CD4-positive, alpha-beta memory T cell (primary cell): Measurements from ENCODE around the gene MARK3. TPM values are rescaled to one million over a fixed set of nuclear protein-coding genes. Genes with fewer than 3 reads are reported as not detected.

Source experiments
- CTCF ChIA-PET: fragments of 350-600 bp; sonication (Branson Sonifier 250); formaldehyde crosslinking; loops from one replicate; lab custom pipeline; 2021; ENCODE audit warnings: inconsistent platforms; ENCODE audit not compliant: partially characterized antibody; lab: Charles Lee
- POLR2A ChIA-PET: fragments of 350-600 bp; sonication (Branson Sonifier 250); formaldehyde crosslinking; loops from one replicate; lab custom pipeline; 2021; ENCODE audit not compliant: partially characterized antibody; lab: Charles Lee
- DNase-seq, 5 donors: peaks; one replicate each; pipeline versions ENCODE4 v3.0.0 to v3.0.0-alpha.2; 2020 to 2022; ENCODE audit warnings: mixed read lengths in 1 of 5
- H3K27ac ChIP-seq: one replicate; pipeline ENCODE4 v1.7.0; 2013; ENCODE audit warnings: low read depth, low read length
- H3K27me3 ChIP-seq: 2 replicates; pipeline ENCODE4 v1.7.0; 2013; ENCODE audit warnings: mild to moderate bottlenecking, low read length, moderate library complexity; ENCODE audit not compliant: insufficient read depth
- H3K36me3 ChIP-seq: 2 replicates; pipeline ENCODE4 v1.7.0; 2013; ENCODE audit warnings: mild to moderate bottlenecking, low read length, moderate library complexity; ENCODE audit not compliant: insufficient read depth
- H3K4me1 ChIP-seq: 2 replicates; pipeline ENCODE4 v1.7.0; 2013; ENCODE audit warnings: mild to moderate bottlenecking, low read length, moderate library complexity; ENCODE audit not compliant: insufficient read depth
- H3K4me3 ChIP-seq, 2 donors: one replicate each; pipeline ENCODE4 v1.7.0; 2013; ENCODE audit warnings: low read length in 2 of 2, mild to moderate bottlenecking in 1 of 2
- H3K9me3 ChIP-seq, 2 donors: one replicate each; pipeline ENCODE4 v1.7.0; 2013; ENCODE audit warnings: low read length in 2 of 2, control low read depth in 1 of 2; ENCODE audit not compliant: control insufficient read depth in 1 of 2
- H3K27ac Mint-ChIP-seq, 7 donors: one replicate each; pipeline ENCODE4 v1.8.0; 2020 to 2021; ENCODE audit warnings: mixed read lengths in 7 of 7, mild to moderate bottlenecking in 6 of 7, inconsistent platforms in 3 of 7, moderate library complexity in 3 of 7
- H3K27me3 Mint-ChIP-seq, 2 donors: one replicate each; pipeline ENCODE4 v1.8.0; 2020 to 2021; ENCODE audit warnings: mixed read lengths in 2 of 2
- H3K36me3 Mint-ChIP-seq, 2 donors: one replicate each; pipeline ENCODE4 v1.8.0; 2020 to 2021; ENCODE audit warnings: mixed read lengths in 2 of 2, inconsistent platforms in 1 of 2, mild to moderate bottlenecking in 1 of 2
- H3K4me1 Mint-ChIP-seq, 4 donors: one replicate each; pipeline ENCODE4 v1.8.0; 2020 to 2021; ENCODE audit warnings: mixed read lengths in 4 of 4, mild to moderate bottlenecking in 1 of 4
- H3K4me3 Mint-ChIP-seq, 8 donors: one replicate each; pipeline ENCODE4 v1.8.0; 2020 to 2021; ENCODE audit warnings: mixed read lengths in 8 of 8, mild to moderate bottlenecking in 7 of 8, moderate library complexity in 6 of 8, inconsistent platforms in 3 of 8
- H3K9me3 Mint-ChIP-seq, 8 donors: one replicate each; pipeline ENCODE4 v1.8.0; 2020 to 2021; ENCODE audit warnings: mixed read lengths in 8 of 8, mild to moderate bottlenecking in 5 of 8, inconsistent platforms in 3 of 8, moderate library complexity in 1 of 8
- intact Hi-C: fragments of 100-400 bp; cut with micrococcal nuclease; formaldehyde crosslinking; loops from one replicate; pipeline ENCODE4 v1.15.1; 2023
- polyA plus RNA-seq, 2 donors: library from polyadenylated mRNA; unstranded; fragments of 300-500 nt; fragmentation: Illumina TruSeq; gene quantifications; one replicate each; pipeline ENCODE4 v1.2.3, GENCODE V29; 2021
- total RNA-seq, 2 experiments: library from RNA; stranded (reverse); gene quantifications; one replicate each; pipeline ENCODE4 v1.2.3, GENCODE V29; 2021

The MARK3 gene
- total and polyA plus RNA-seq, 4 experiments from 2014 or later = 18.4 to 113 (median 76.2) TPM

- Mint-ChIP-seq H3K4me1 (peaks cover 5 to 16% (median 9%) of the 10 kb centered on the region in 4 donors), H3K27me3 (no peaks in the 10 kb centered on the region), H3K27ac (no peak overlapping the region), H3K36me3 (no peaks in the 10 kb centered on the region), H3K9me3 (no peaks in the 10 kb centered on the region), H3K4me3 (no peak overlapping the region)
- no peak overlapping the region for H3K4me3 ChIP-seq
- H3K9me3 ChIP-seq = no peaks in the 10 kb centered on the region
- H3K27me3 ChIP-seq = no peaks in the 10 kb centered on the region
- ChIA-PET POLR2A (interaction anchor here (0.7 kb wide), 1 partner anchor 93 kb away, joined by 3 read pairs; no protein-coding TSS in a partner anchor), CTCF (interaction anchor here (1.3 kb wide), 1 partner anchor 14 kb away, joined by 3 read pairs; no protein-coding TSS in a partner anchor)
- DNase-seq = no peak
- H3K4me1 ChIP-seq = peaks cover 8% of the 10 kb centered on the region
- intact Hi-C loops = no loop called here
- H3K27ac ChIP-seq = no peak overlapping the region
- no peaks in the 10 kb centered on the region for H3K36me3 ChIP-seq
These were observed 150.1 kb downstream of the MARK3 start for GRCh38 chr14:103535081-103535890.

GRCh38 chr14:103535891-103536565 is 150.8 kb downstream of the MARK3 start:
- Histone ChIP-seq H3K4me3 (no peak overlapping the region), H3K27ac (no peak overlapping the region), H3K9me3 (no peaks in the 10 kb centered on the region), H3K36me3 (no peaks in the 10 kb centered on the region), H3K4me1 (peaks cover under 1% of the 10 kb centered on the region), H3K27me3 (no peaks in the 10 kb centered on the region)
- ChIA-PET POLR2A (interaction anchor here (0.7 kb wide), 1 partner anchor 93 kb away, joined by 3 read pairs; no protein-coding TSS in a partner anchor), CTCF (interaction anchor here (1.3 to 1.6 kb wide), 2 partner anchors 11 to 15 kb away, joined by 3 read pairs; no protein-coding TSS in a partner anchor)
- H3K9me3 Mint-ChIP-seq = no peaks in the 10 kb centered on the region
- H3K4me3 Mint-ChIP-seq = no peak overlapping the region
- H3K27me3 Mint-ChIP-seq = no peaks in the 10 kb centered on the region
- no peaks in the 10 kb centered on the region for H3K36me3 Mint-ChIP-seq
- intact Hi-C loops = no loop called here
- no peak for DNase-seq
- peaks cover 2 to 11% (median 4%) of the 10 kb centered on the region in 4 donors for H3K4me1 Mint-ChIP-seq
- H3K27ac Mint-ChIP-seq = no peak overlapping the region

GRCh38 chr14:103536693-103537092 is 151.5 kb downstream of the MARK3 start:
- DNase-seq = no peak
- intact Hi-C loops = no loop called here
- POLR2A ChIA-PET = no interaction called here
- Mint-ChIP-seq H3K27ac (peak overlapping the region in 3 of 7 donors; percentile 5 to 83 (median 31)), H3K4me3 (no peak overlapping the region), H3K27me3 (no peaks in the 10 kb centered on the region), H3K9me3 (no peaks in the 10 kb centered on the region), H3K36me3 (no peaks in the 10 kb centered on the region), H3K4me1 (peaks cover 0 to 4% (median under 1%) of the 10 kb centered on the region in 4 donors)
- Histone ChIP-seq H3K27me3 (no peaks in the 10 kb centered on the region), H3K4me3 (no peak overlapping the region), H3K4me1 (no peaks in the 10 kb centered on the region), H3K27ac (no peak overlapping the region), H3K9me3 (no peaks in the 10 kb centered on the region), H3K36me3 (no peaks in the 10 kb centered on the region)
- CTCF ChIA-PET = interaction anchor here (1.3 to 1.6 kb wide), 2 partner anchors 10 to 15 kb away, joined by 3 read pairs; no protein-coding TSS in a partner anchor

GRCh38 chr14:103537175-103537990 is 152.2 kb downstream of the MARK3 start:
- no peak for DNase-seq
- no peaks in the 10 kb centered on the region for H3K27me3 Mint-ChIP-seq
- no peak overlapping the region for H3K4me3 Mint-ChIP-seq
- Histone ChIP-seq H3K27me3 (no peaks in the 10 kb centered on the region), H3K36me3 (no peaks in the 10 kb centered on the region), H3K4me3 (no peak overlapping the region), H3K9me3 (no peaks in the 10 kb centered on the region), H3K4me1 (no peaks in the 10 kb centered on the region), H3K27ac (no peak overlapping the region)
- H3K36me3 Mint-ChIP-seq = no peaks in the 10 kb centered on the region
- H3K27ac Mint-ChIP-seq = peak overlapping the region in 2 of 7 donors; percentile 5 to 83
- intact Hi-C loops = no loop called here
- ChIA-PET CTCF (interaction anchor here (1.6 kb wide), 1 partner anchor 9 kb away, joined by 3 read pairs; no protein-coding TSS in a partner anchor), POLR2A (interaction anchor here (1.6 kb wide), 1 partner anchor 8 kb away, joined by 5 read pairs; no protein-coding TSS in a partner anchor)
- H3K9me3 Mint-ChIP-seq = no peaks in the 10 kb centered on the region
- H3K4me1 Mint-ChIP-seq = peaks cover 0 to 1% (median 0%) of the 10 kb centered on the region in 4 donors

GRCh38 chr14:103538291-103539055 is 153.3 kb downstream of the MARK3 start:
- ChIA-PET CTCF (no interaction called here), POLR2A (interaction anchor here (1.6 kb wide), 1 partner anchor 9 kb away, joined by 5 read pairs; no protein-coding TSS in a partner anchor)
- Mint-ChIP-seq H3K27ac (no peak overlapping the region), H3K4me3 (no peak overlapping the region), H3K36me3 (no peaks in the 10 kb centered on the region), H3K4me1 (peaks cover 0 to 1% (median 0%) of the 10 kb centered on the region in 4 donors), H3K9me3 (no peaks in the 10 kb centered on the region), H3K27me3 (no peaks in the 10 kb centered on the region)
- intact Hi-C loops = no loop called here
- Histone ChIP-seq H3K27ac (no peak overlapping the region), H3K36me3 (no peaks in the 10 kb centered on the region), H3K4me3 (no peak overlapping the region), H3K4me1 (no peaks in the 10 kb centered on the region), H3K27me3 (no peaks in the 10 kb centered on the region), H3K9me3 (no peaks in the 10 kb centered on the region)
- DNase-seq = no peak

- POLR2A ChIA-PET = interaction anchor here (1.6 kb wide), 1 partner anchor 9 kb away, joined by 5 read pairs; no protein-coding TSS in a partner anchor
- intact Hi-C loops = no loop called here
These were observed 154.0 kb downstream of the MARK3 start for GRCh38 chr14:103539056-103539825.

More at GRCh38 chr14:103539056-103539825, 154.0 kb downstream of the MARK3 start:
- H3K27ac ChIP-seq = no peak overlapping the region
- CTCF ChIA-PET = no interaction called here
- Mint-ChIP-seq H3K27ac (no peak overlapping the region), H3K36me3 (no peaks in the 10 kb centered on the region), H3K9me3 (no peaks in the 10 kb centered on the region), H3K4me3 (peak overlapping the region in 1 of 8 donors; percentile 31), H3K4me1 (peaks cover 0 to 1% (median 0%) of the 10 kb centered on the region in 4 donors), H3K27me3 (no peaks in the 10 kb centered on the region)
- H3K36me3 ChIP-seq = no peaks in the 10 kb centered on the region
- H3K4me3 ChIP-seq = no peak overlapping the region
- DNase-seq = no peak
- H3K4me1 ChIP-seq = no peaks in the 10 kb centered on the region
- H3K9me3 ChIP-seq = no peaks in the 10 kb centered on the region
- H3K27me3 ChIP-seq = no peaks in the 10 kb centered on the region
